ENCODE data around the gene ARPC5. TPM values are rescaled to one million over a fixed set of nuclear protein-coding genes. Genes with fewer than 3 reads are reported as not detected.

ARPC5 gene
- total and polyA plus RNA-seq, 7 experiments from 2014 or later: 49.9 to 525 (median 105) TPM

GRCh38 chr1:183675381-183675780 is 39.8 kb upstream of the ARPC5 start:
- POLR2A ChIA-PET: no interaction called here
- Histone ChIP-seq H3K27ac (ENCODE audit: low read depth, low read length) (no peak overlapping the region), H3K4me3 (ENCODE audit: low read length) (no peak overlapping the region), H3K4me1 (ENCODE audit: control insufficient read depth in 2 of 2, insufficient read depth in 2 of 2, low read length in 2 of 2) (no peaks in the 10 kb centered on the region), H3K9me3 (ENCODE audit: control insufficient read depth in 2 of 3, low read length in 3 of 3) (no peaks in the 10 kb centered on the region), H3K27me3 (ENCODE audit: control insufficient read depth in 2 of 2, insufficient read depth in 2 of 2, low read length in 2 of 2) (no peaks in the 10 kb centered on the region), H3K36me3 (ENCODE audit: control insufficient read depth in 2 of 3, insufficient read depth in 3 of 3, low read length in 3 of 3) (no peaks in the 10 kb centered on the region)
- Mint-ChIP-seq H3K9me3 (peaks cover 0 to 21% (median 7%) of the 10 kb centered on the region in 11 donors), H3K27me3 (peaks cover 0 to 22% (median 9%) of the 10 kb centered on the region in 5 donors), H3K4me3 (no peak overlapping the region), H3K4me1 (no peaks in the 10 kb centered on the region), H3K27ac (no peak overlapping the region), H3K36me3 (peaks cover 0 to 22% (median 10%) of the 10 kb centered on the region in 5 donors)
- intact Hi-C loops (cut with micrococcal nuclease): no loop called here
- CTCF ChIA-PET: interaction anchor here (1.5 kb wide), 1 partner anchor 10 kb away, joined by 7 read pairs; no protein-coding TSS in a partner anchor
- DNase-seq: no peak
- ATAC-seq: no peak

- Mint-ChIP-seq H3K4me1 (no peaks in the 10 kb centered on the region), H3K27ac (no peak overlapping the region), H3K9me3 (peaks cover 0 to 17% (median 7%) of the 10 kb centered on the region in 11 donors), H3K36me3 (peaks cover 0 to 22% (median 11%) of the 10 kb centered on the region in 5 donors), H3K27me3 (peaks cover 0 to 22% (median 8%) of the 10 kb centered on the region in 5 donors), H3K4me3 (no peak overlapping the region)
- no peak overlapping the region for H3K27ac ChIP-seq (ENCODE audit: low read depth, low read length)
- no peak for ATAC-seq
- intact Hi-C loops (cut with micrococcal nuclease): no loop called here
- ChIA-PET POLR2A (no interaction called here), CTCF (interaction anchor here (0.7 to 1.5 kb wide), 2 partner anchors 10 to 11 kb away, joined by 3 to 7 read pairs; no protein-coding TSS in a partner anchor)
- H3K9me3 ChIP-seq (ENCODE audit: control insufficient read depth in 2 of 3, low read length in 3 of 3): no peaks in the 10 kb centered on the region
- DNase-seq: no peak
- no peaks in the 10 kb centered on the region for H3K27me3 ChIP-seq (ENCODE audit: control insufficient read depth in 2 of 2, insufficient read depth in 2 of 2, low read length in 2 of 2)
- no peaks in the 10 kb centered on the region for H3K36me3 ChIP-seq (ENCODE audit: control insufficient read depth in 2 of 3, insufficient read depth in 3 of 3, low read length in 3 of 3)
- no peak overlapping the region for H3K4me3 ChIP-seq (ENCODE audit: low read length)
- H3K4me1 ChIP-seq (ENCODE audit: control insufficient read depth in 2 of 2, insufficient read depth in 2 of 2, low read length in 2 of 2): no peaks in the 10 kb centered on the region
Measured at GRCh38 chr1:183674886-183675285, 39.3 kb upstream of the ARPC5 start.

- CTCF ChIA-PET: interaction anchor here (0.6 to 0.7 kb wide), 2 partner anchors 11 to 21 kb away, joined by 3 to 4 read pairs; partner anchors contain the start of gene APOBEC4
- H3K27me3 ChIP-seq (ENCODE audit: control insufficient read depth in 2 of 2, insufficient read depth in 2 of 2, low read length in 2 of 2): no peaks in the 10 kb centered on the region
- POLR2A ChIA-PET: no interaction called here
- peaks cover 0 to 3% (median 0%) of the 10 kb centered on the region in 7 donors for H3K4me1 Mint-ChIP-seq
- peaks cover 0 to 25% (median 11%) of the 10 kb centered on the region in 5 donors for H3K36me3 Mint-ChIP-seq
- ATAC-seq: no peak
- H3K27me3 Mint-ChIP-seq: peaks cover 0 to 22% (median 6%) of the 10 kb centered on the region in 5 donors
- no peak overlapping the region for H3K4me3 ChIP-seq (ENCODE audit: low read length)
- H3K27ac Mint-ChIP-seq: no peak overlapping the region
- intact Hi-C loops (cut with micrococcal nuclease): no loop called here
- no peak for DNase-seq
- H3K36me3 ChIP-seq (ENCODE audit: control insufficient read depth in 2 of 3, insufficient read depth in 3 of 3, low read length in 3 of 3): no peaks in the 10 kb centered on the region
- H3K9me3 Mint-ChIP-seq: peaks cover 0 to 19% (median 7%) of the 10 kb centered on the region in 11 donors
- H3K9me3 ChIP-seq (ENCODE audit: control insufficient read depth in 2 of 3, low read length in 3 of 3): no peaks in the 10 kb centered on the region
- no peak overlapping the region for H3K4me3 Mint-ChIP-seq
- H3K4me1 ChIP-seq (ENCODE audit: control insufficient read depth in 2 of 2, insufficient read depth in 2 of 2, low read length in 2 of 2): no peaks in the 10 kb centered on the region
- H3K27ac ChIP-seq (ENCODE audit: low read depth, low read length): no peak overlapping the region
Measured at GRCh38 chr1:183674339-183674738, 38.8 kb upstream of the ARPC5 start.

- no peaks in the 10 kb centered on the region for H3K36me3 ChIP-seq (ENCODE audit: control insufficient read depth in 2 of 3, insufficient read depth in 3 of 3, low read length in 3 of 3)
- ATAC-seq: no peak
- H3K4me1 ChIP-seq (ENCODE audit: control insufficient read depth in 2 of 2, insufficient read depth in 2 of 2, low read length in 2 of 2): no peaks in the 10 kb centered on the region
- ChIA-PET CTCF (interaction anchor here (0.6 to 0.7 kb wide), 2 partner anchors 12 to 21 kb away, joined by 3 to 4 read pairs; partner anchors contain the start of gene APOBEC4), POLR2A (no interaction called here)
- H3K27ac ChIP-seq (ENCODE audit: low read depth, low read length): no peak overlapping the region
- Mint-ChIP-seq H3K4me3 (no peak overlapping the region), H3K4me1 (peaks cover 0 to 3% (median 0%) of the 10 kb centered on the region in 7 donors), H3K27me3 (peaks cover 0 to 22% (median 6%) of the 10 kb centered on the region in 5 donors), H3K9me3 (peaks cover 0 to 19% (median 7%) of the 10 kb centered on the region in 11 donors), H3K27ac (no peak overlapping the region), H3K36me3 (peaks cover 0 to 25% (median 11%) of the 10 kb centered on the region in 5 donors)
- intact Hi-C loops (cut with micrococcal nuclease): no loop called here
- no peak overlapping the region for H3K4me3 ChIP-seq (ENCODE audit: low read length)
- H3K9me3 ChIP-seq (ENCODE audit: control insufficient read depth in 2 of 3, low read length in 3 of 3): no peaks in the 10 kb centered on the region
- H3K27me3 ChIP-seq (ENCODE audit: control insufficient read depth in 2 of 2, insufficient read depth in 2 of 2, low read length in 2 of 2): no peaks in the 10 kb centered on the region
- DNase-seq: no peak
Measured at GRCh38 chr1:183673605-183674323, 38.2 kb upstream of the ARPC5 start.

- H3K36me3 ChIP-seq (ENCODE audit: control insufficient read depth in 2 of 3, insufficient read depth in 3 of 3, low read length in 3 of 3): no peaks in the 10 kb centered on the region
- H3K27ac ChIP-seq (ENCODE audit: low read depth, low read length): no peak overlapping the region
- Mint-ChIP-seq H3K9me3 (peaks cover 0 to 19% (median 7%) of the 10 kb centered on the region in 11 donors), H3K27ac (no peak overlapping the region), H3K27me3 (peaks cover 0 to 21% (median 5%) of the 10 kb centered on the region in 5 donors), H3K36me3 (peaks cover 0 to 25% (median 11%) of the 10 kb centered on the region in 5 donors), H3K4me1 (peaks cover 0 to 3% (median 0%) of the 10 kb centered on the region in 7 donors), H3K4me3 (no peak overlapping the region)
- H3K4me3 ChIP-seq (ENCODE audit: low read length): no peak overlapping the region
- H3K27me3 ChIP-seq (ENCODE audit: control insufficient read depth in 2 of 2, insufficient read depth in 2 of 2, low read length in 2 of 2): no peaks in the 10 kb centered on the region
- ATAC-seq: no peak
- POLR2A ChIA-PET: no interaction called here
- CTCF ChIA-PET: no interaction called here
- no peak for DNase-seq
- H3K4me1 ChIP-seq (ENCODE audit: control insufficient read depth in 2 of 2, insufficient read depth in 2 of 2, low read length in 2 of 2): no peaks in the 10 kb centered on the region
- no peaks in the 10 kb centered on the region for H3K9me3 ChIP-seq (ENCODE audit: control insufficient read depth in 2 of 3, low read length in 3 of 3)
- intact Hi-C loops (cut with micrococcal nuclease): no loop called here
Measured at GRCh38 chr1:183670169-183670568, 34.6 kb upstream of the ARPC5 start.

- Histone ChIP-seq H3K4me3 (ENCODE audit: low read length) (no peak overlapping the region), H3K27me3 (ENCODE audit: control insufficient read depth in 2 of 2, insufficient read depth in 2 of 2, low read length in 2 of 2) (no peaks in the 10 kb centered on the region), H3K27ac (ENCODE audit: low read depth, low read length) (no peak overlapping the region), H3K4me1 (ENCODE audit: control insufficient read depth in 2 of 2, insufficient read depth in 2 of 2, low read length in 2 of 2) (peaks cover 16 to 34% of the 10 kb centered on the region in 2 donors), H3K36me3 (ENCODE audit: control insufficient read depth in 2 of 3, insufficient read depth in 3 of 3, low read length in 3 of 3) (no peaks in the 10 kb centered on the region), H3K9me3 (ENCODE audit: control insufficient read depth in 2 of 3, low read length in 3 of 3) (no peaks in the 10 kb centered on the region)
- H3K27ac Mint-ChIP-seq: no peak overlapping the region
- H3K27me3 Mint-ChIP-seq: peaks cover 0 to 9% (median 0%) of the 10 kb centered on the region in 5 donors
- intact Hi-C loops (cut with micrococcal nuclease): loop anchor here (5.0 to 10.0 kb wide), 2 partner anchors 151 to 1038 kb away; partner anchors contain the start of gene RGL1 (in 1 of the 2)
- no peak overlapping the region for H3K4me3 Mint-ChIP-seq
- ATAC-seq (no peak), DNase-seq (no peak)
- H3K4me1 Mint-ChIP-seq: peaks cover 18 to 43% (median 32%) of the 10 kb centered on the region in 7 donors
- peaks cover 0 to 3% (median 1%) of the 10 kb centered on the region in 5 donors for H3K36me3 Mint-ChIP-seq
- no peaks in the 10 kb centered on the region for H3K9me3 Mint-ChIP-seq
- ChIA-PET POLR2A (interaction anchor here (1.5 kb wide), 1 partner anchor 259 kb away, joined by 6 read pairs; no protein-coding TSS in a partner anchor), CTCF (interaction anchor here (0.6 to 6.1 kb wide), 9 partner anchors 9 to 317 kb away, joined by 3 to 130 read pairs (median 7); no protein-coding TSS in a partner anchor)
Measured at GRCh38 chr1:183656355-183656754, 20.8 kb upstream of the ARPC5 start.
